Heart left ventricle (tissue), 13 donors: ENCODE data around the gene NCR2.

Experiments
- POLR2A ChIP-seq, 2 donors: fragments of 450-650 bp; IDR thresholded peaks; one replicate each; pipeline ENCODE4 v1.6.1; 2017; ENCODE audit warnings: antibody characterized with exemption in 2 of 2, mild to moderate bottlenecking in 2 of 2, moderate library complexity in 2 of 2
- TF ChIP-seq, protein P1 (sequence below), 12 donors: fragments of 200-600 bp; sonication (generic) in 4 of 12; IDR thresholded peaks; one replicate each; pipeline versions ENCODE4 v1.5.0 to v1.8.0; 2018 to 2022; ENCODE audit warnings: antibody characterized with exemption in 12 of 12, mild to moderate bottlenecking in 5 of 12
- donor health status: ischemic (EF 13 %, LVEDD 7.1; RV severe dilation, severe dysfunction).
- donor health status: DM: no; HTN: yes; CAD: no.
- donor health status: DM: no; HTN: no; CAD: no.
- donor health status: ischemic (EF 25% LVEDD 6.9; RV normal size, moderate dysfunction).
- donor health status: ischemic (EF 25% LVEDD 5.7; RV mildly dilated, moderate dysfunction).
- donor health status: ischemic (EF 35%, LVEDD 5.7; RV mildly dilated, moderate dysfunction).
- donor health status: nonischemic (EF 11% LVEDD 7.7; RV severe dilation, severe dysfunction).
- donor health status: DM: yes; HTN: yes; CAD: no.
- donor health status: PGD.
- donor health status: ischemic (EF 29% LVEDD 5.4; RV normal size, mild dysfunction).
- donor health status: nonischemic (EF 23%, LVEDD 6.1; RV moderate dilation, normal function).

DNA sequence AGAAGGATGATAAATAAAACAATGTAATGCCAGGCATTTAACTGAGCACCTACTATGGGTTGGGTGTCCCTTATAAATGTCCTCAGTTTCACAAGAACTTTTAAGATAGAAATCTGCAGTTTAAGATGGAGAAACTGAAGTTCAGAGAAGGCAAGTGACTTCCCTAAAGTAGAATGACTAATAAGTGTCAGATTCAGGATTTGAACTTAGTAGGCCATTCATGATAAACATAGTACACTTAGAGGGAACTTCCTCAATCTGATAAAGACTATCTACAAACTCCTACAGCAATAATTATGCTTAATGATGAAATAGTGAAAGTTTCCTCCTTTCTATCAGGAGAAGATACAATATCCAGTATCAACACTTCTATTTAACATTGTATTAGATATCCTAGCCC lies 43.9 kb downstream of the NCR2 start:
- TF ChIP-seq, protein P1, sequence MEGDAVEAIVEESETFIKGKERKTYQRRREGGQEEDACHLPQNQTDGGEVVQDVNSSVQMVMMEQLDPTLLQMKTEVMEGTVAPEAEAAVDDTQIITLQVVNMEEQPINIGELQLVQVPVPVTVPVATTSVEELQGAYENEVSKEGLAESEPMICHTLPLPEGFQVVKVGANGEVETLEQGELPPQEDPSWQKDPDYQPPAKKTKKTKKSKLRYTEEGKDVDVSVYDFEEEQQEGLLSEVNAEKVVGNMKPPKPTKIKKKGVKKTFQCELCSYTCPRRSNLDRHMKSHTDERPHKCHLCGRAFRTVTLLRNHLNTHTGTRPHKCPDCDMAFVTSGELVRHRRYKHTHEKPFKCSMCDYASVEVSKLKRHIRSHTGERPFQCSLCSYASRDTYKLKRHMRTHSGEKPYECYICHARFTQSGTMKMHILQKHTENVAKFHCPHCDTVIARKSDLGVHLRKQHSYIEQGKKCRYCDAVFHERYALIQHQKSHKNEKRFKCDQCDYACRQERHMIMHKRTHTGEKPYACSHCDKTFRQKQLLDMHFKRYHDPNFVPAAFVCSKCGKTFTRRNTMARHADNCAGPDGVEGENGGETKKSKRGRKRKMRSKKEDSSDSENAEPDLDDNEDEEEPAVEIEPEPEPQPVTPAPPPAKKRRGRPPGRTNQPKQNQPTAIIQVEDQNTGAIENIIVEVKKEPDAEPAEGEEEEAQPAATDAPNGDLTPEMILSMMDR (IDR thresholded peaks at IDR 0.05), result no peak
- TF ChIP-seq POLR2A (IDR thresholded peaks at IDR 0.05), result no peak
